Esophagus squamous epithelium (tissue), 5 donors: ENCODE measurements around the gene MEAK7. TPM values are rescaled to one million over a fixed set of nuclear protein-coding genes. Genes with fewer than 3 reads are reported as not detected.

Experiments used
- DNase-seq: peaks from one replicate; lab custom pipeline; 2025; lab: John Stamatoyannopoulos, UW
- H3K27ac ChIP-seq, 4 donors: fragments of 200-600 bp; sonication (generic); one replicate each; pipeline ENCODE4 v1.5.1; 2016 to 2019; ENCODE audit warnings: mild to moderate bottlenecking in 1 of 4
- H3K27me3 ChIP-seq, 4 donors: fragments of 200-600 bp; sonication (generic); 1 replicate in 3 of 4; 2 replicates in 1 of 4; pipeline versions ENCODE4 v1.5.1 to v1.6.0; 2017 to 2021; ENCODE audit warnings: antibody characterized with exemption in 1 of 4
- H3K36me3 ChIP-seq, 3 donors: fragments of 200-600 bp; sonication (generic); one replicate each; pipeline ENCODE4 v1.5.1; 2016 to 2019
- H3K4me1 ChIP-seq, 3 donors: fragments of 200-600 bp; sonication (generic); one replicate each; pipeline ENCODE4 v1.5.1; 2017 to 2019
- H3K4me3 ChIP-seq, 4 donors: fragments of 200-600 bp; sonication (generic); 1 replicate in 3 of 4; 2 replicates in 1 of 4; pipeline ENCODE4 v1.5.1; 2016 to 2019; ENCODE audit warnings: mild to moderate bottlenecking in 2 of 4, moderate library complexity in 1 of 4
- H3K9me3 ChIP-seq, 3 donors: fragments of 200-600 bp; sonication (generic); one replicate each; pipeline ENCODE4 v1.5.1; 2016 to 2019
- POLR2A ChIP-seq, 4 donors: fragments of 450-650 bp; IDR thresholded peaks; one replicate each; pipeline ENCODE4 v1.6.1; 2017; ENCODE audit warnings: antibody characterized with exemption in 4 of 4, mild to moderate bottlenecking in 4 of 4, moderate library complexity in 3 of 4
- WGBS, 2 donors: methylation state at CpG; one replicate each; pipeline ENCODE4 v1.1.5; 2018; 5-methylcytosine and 5-hydroxymethylcytosine counted together
- intact Hi-C: fragments of 100-400 bp; cut with DNase I; formaldehyde crosslinking; loops from one replicate; pipeline ENCODE4 v1.15.0; 2022
- total RNA-seq, 4 donors: library from RNA; depleted of rRNA; stranded (reverse); fragments of >200 nt; gene quantifications; one replicate each; pipeline ENCODE4 v1.1.0, GENCODE V29; 2016
- TF ChIP-seq, protein P1 (sequence below), 6 experiments: fragments of 450-650 bp in 4 of 6; fragments of 200-600 bp in 2 of 6; sonication (generic) in 2 of 6; IDR thresholded peaks; one replicate each; pipeline ENCODE4 v1.5.1; 2016 to 2019; ENCODE audit warnings: antibody characterized with exemption in 6 of 6, mild to moderate bottlenecking in 4 of 6, moderate library complexity in 4 of 6
- donor health status: DM: yes; HTN: yes; CAD: no.

MEAK7 gene
- total RNA-seq, 4 donors from 2014 or later = 20.2 to 35.9 (median 29.9) TPM

DNA sequence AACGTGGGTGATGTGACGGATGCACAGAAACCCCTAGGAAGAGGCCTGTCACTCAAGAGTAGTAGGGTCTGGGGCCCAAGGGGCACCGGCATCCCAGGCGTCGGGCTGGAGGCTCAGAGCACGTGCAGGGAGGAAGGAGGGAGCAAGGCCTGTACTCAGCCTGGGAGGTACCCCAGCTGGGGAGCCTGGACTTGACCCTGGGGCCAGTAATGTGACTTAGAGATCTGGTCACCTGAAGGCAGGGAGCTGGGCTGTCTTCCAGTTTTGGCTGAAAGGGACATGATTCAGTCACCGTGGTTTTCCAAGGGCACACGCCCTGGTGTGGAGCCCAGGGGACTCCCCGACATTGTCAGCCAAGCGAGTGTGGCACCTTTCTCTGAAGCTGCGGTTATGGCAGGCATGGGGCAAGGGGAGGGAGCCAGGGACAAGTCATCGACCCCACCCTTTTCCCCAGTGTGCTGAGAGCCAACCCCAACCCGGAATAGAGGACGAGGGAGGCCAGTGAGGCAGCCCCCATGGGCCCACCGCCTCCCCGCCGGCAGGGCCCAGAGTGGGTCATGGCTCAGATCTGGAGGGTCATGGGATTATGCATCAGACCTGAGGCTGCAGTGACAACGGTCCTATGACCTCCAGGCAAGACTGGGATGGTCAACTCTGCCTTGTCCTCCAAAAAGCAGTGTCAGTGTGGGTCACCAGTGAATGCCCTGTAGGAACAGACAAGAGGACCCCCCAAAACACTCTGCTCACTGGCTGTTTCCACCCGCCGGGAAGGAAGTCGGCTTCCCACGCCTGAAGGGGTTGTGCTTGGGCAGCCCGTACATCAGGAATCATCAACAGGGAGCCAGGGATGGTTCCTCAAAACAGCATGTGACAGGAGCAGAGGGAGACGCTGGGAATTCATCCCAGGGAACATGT lies 41.9 kb downstream of the MEAK7 start:
- Histone ChIP-seq H3K27ac (no peak overlapping the region), H3K4me1 (peaks cover 0 to 13% (median 0%) of the 10 kb centered on the region in 3 donors), H3K27me3 (no peaks in the 10 kb centered on the region), H3K9me3 (peaks cover 0 to 8% (median 5%) of the 10 kb centered on the region in 3 donors), H3K4me3 (no peak overlapping the region), H3K36me3 (peaks cover 5 to 67% (median 8%) of the 10 kb centered on the region in 3 donors)
- no peak for DNase-seq
- intact Hi-C loops = no loop called here
- WGBS, 2 donors = 56 to 93% methylated on average over 3 to 4 of the region's 24 CpGs
- TF ChIP-seq, protein P1, sequence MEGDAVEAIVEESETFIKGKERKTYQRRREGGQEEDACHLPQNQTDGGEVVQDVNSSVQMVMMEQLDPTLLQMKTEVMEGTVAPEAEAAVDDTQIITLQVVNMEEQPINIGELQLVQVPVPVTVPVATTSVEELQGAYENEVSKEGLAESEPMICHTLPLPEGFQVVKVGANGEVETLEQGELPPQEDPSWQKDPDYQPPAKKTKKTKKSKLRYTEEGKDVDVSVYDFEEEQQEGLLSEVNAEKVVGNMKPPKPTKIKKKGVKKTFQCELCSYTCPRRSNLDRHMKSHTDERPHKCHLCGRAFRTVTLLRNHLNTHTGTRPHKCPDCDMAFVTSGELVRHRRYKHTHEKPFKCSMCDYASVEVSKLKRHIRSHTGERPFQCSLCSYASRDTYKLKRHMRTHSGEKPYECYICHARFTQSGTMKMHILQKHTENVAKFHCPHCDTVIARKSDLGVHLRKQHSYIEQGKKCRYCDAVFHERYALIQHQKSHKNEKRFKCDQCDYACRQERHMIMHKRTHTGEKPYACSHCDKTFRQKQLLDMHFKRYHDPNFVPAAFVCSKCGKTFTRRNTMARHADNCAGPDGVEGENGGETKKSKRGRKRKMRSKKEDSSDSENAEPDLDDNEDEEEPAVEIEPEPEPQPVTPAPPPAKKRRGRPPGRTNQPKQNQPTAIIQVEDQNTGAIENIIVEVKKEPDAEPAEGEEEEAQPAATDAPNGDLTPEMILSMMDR (IDR thresholded peaks at IDR 0.05) = no peak
- TF ChIP-seq POLR2A (IDR thresholded peaks at IDR 0.05) = no peak

DNA sequence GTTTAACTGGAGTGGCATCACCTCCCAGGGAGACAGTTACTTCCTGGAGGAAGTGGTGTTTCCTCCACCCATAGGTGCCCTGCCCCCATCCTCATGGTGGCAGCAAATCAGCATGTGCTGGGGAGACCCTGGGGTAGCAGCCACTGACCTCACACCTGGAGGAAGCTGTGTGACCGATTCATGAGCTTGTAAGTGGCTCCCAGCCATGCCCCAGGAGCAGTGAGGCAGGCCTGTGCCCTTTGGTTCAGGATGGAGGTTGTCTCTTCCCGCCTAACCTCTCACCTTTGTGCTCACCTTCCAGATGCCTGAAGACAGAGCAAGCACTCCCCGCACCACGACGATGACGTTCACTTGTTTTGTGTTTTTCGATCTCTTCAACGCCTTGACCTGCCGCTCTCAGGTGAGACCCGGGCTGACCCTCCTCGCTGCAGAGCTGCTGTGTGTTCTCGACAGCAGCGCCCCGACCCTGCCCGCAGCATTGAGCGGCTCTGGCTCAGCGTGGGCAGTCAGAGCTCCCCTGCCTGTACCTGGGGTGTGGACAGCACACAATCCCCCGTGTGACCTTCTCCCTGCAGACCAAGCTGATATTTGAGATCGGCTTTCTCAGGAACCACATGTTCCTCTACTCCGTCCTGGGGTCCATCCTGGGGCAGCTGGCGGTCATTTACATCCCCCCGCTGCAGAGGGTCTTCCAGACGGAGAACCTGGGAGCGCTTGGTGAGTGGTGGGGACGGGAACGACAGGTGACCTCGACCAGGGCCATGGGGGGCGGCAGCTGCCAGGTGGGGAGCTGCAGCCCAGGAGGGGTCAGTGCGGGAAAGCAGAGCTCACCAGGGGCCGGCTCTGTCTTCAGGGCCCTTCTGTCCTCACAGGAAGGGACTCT lies 42.8 kb downstream of the MEAK7 start:
- H3K27me3 ChIP-seq = no peaks in the 10 kb centered on the region
- H3K4me3 ChIP-seq = no peak overlapping the region
- no peak overlapping the region for H3K27ac ChIP-seq
- peaks cover 0 to 58% (median 8%) of the 10 kb centered on the region in 3 donors for H3K36me3 ChIP-seq
- H3K4me1 ChIP-seq = peaks cover 0 to 13% (median 0%) of the 10 kb centered on the region in 3 donors
- TF ChIP-seq POLR2A (IDR thresholded peaks at IDR 0.05) = no peak
- TF ChIP-seq, protein P1 (IDR thresholded peaks at IDR 0.05) = no peak
- intact Hi-C loops = no loop called here
- H3K9me3 ChIP-seq = no peaks in the 10 kb centered on the region
- DNase-seq = no peak
- 89 to 94% methylated on average over 16 to 18 of the region's 30 CpGs for WGBS, 2 donors

DNA sequence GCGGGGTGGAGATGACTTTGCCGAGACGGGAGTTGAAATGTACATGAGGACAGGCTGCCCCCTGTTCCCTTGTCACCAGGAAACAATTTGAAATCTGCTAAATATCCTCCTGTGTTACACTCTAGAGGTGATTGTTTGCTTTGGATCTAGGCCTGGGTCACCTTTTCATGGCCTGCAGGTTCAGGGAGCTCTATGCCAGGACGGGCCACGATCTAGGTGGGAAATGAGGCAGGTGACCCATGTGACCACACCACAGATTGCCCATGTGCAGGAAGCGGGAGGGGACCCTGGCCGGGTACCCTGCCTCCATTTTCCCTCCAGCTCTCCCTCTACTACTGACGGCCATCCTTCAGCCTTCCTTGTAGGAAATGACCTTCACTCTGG lies 43.4 kb downstream of the MEAK7 start:
- Histone ChIP-seq H3K4me3 (no peak overlapping the region), H3K27me3 (no peaks in the 10 kb centered on the region), H3K36me3 (peaks cover 0 to 56% (median 8%) of the 10 kb centered on the region in 3 donors), H3K27ac (no peak overlapping the region), H3K9me3 (no peaks in the 10 kb centered on the region), H3K4me1 (peaks cover 0 to 13% (median 0%) of the 10 kb centered on the region in 3 donors)
- intact Hi-C loops = no loop called here
- no peak for DNase-seq
- no peak for TF ChIP-seq POLR2A (IDR thresholded peaks at IDR 0.05)
- 87 to 95% methylated on average over 6 to 7 of the region's 8 CpGs for WGBS, 2 donors

DNA sequence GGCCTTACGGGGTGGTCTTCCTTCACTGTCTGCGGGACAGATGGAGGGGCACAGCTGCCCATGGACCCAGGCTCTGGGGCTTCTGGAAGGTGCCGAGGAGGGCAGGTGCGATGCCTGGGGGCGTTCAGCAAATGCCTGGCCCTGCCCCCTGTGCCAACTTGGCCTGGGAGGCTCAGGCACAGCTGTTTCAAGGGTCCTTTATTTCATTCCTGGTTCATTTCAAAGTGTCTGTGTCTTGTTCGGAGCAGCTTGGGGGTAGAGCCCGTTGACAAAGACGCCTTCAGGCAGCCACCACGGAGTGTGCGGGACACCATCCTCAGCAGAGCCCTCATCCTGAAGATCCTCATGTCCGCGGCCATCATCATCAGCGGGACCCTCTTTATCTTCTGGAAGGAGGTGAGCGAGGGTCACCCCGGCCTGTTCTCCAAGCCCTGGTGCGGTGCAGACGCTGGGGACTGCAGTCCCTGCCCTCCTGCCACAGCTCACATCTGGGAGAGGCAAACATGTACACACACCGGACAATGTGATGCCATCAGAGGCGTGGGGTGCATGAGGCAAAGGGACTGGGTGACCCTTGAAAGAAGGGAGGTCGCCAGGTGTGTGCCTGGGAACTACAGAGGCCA lies 43.9 kb downstream of the MEAK7 start:
- DNase-seq = no peak
- Histone ChIP-seq H3K4me3 (no peak overlapping the region), H3K9me3 (no peaks in the 10 kb centered on the region), H3K4me1 (peaks cover 0 to 13% (median 0%) of the 10 kb centered on the region in 3 donors), H3K27ac (no peak overlapping the region), H3K27me3 (no peaks in the 10 kb centered on the region), H3K36me3 (peaks cover 0 to 56% (median 8%) of the 10 kb centered on the region in 3 donors)
- intact Hi-C loops = no loop called here
- 48 to 79% methylated on average over 2 to 7 of the region's 20 CpGs for WGBS, 2 donors
- TF ChIP-seq, protein P1 (IDR thresholded peaks at IDR 0.05) = no peak
- TF ChIP-seq POLR2A (IDR thresholded peaks at IDR 0.05) = no peak

DNA sequence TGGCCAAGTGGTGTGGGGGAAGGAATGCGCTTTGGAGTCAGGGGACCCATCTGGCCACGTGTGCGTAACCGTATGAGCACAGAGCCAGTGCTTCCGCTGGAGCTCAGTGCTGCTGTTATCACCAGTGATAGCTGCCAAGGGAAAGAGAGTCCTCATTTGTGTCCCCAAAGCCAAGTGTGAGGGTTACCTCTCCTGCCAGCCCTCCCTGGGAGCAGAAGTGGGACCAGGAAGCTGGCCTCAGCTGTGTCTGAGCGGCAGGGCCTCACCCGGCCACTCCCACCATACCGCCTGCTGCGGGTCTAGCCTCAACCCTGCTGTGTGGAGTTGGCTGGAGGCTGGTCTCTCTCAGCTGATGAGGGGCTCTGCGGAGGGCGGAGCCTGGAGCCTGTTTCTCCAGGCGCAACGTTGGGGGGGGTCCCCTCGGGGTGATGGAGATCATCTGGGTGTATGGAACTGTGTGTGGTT lies 44.5 kb downstream of the MEAK7 start:
- intact Hi-C loops = no loop called here
- no peak for DNase-seq
- peaks cover 0 to 13% (median 0%) of the 10 kb centered on the region in 3 donors for H3K4me1 ChIP-seq
- TF ChIP-seq, protein P1 (IDR thresholded peaks at IDR 0.05) = no peak
- no peak for TF ChIP-seq POLR2A (IDR thresholded peaks at IDR 0.05)
- H3K36me3 ChIP-seq = peaks cover 0 to 51% (median 8%) of the 10 kb centered on the region in 3 donors
- no peaks in the 10 kb centered on the region for H3K27me3 ChIP-seq
- 84 to 100% methylated on average over 1 to 6 of the region's 14 CpGs for WGBS, 2 donors
- H3K27ac ChIP-seq = no peak overlapping the region
- no peaks in the 10 kb centered on the region for H3K9me3 ChIP-seq
- H3K4me3 ChIP-seq = no peak overlapping the region
